ENCODE data around the gene HLCS.
A peak's percentile ranks its signal among the peaks of the same experiment; 100 is the strongest.

Gene HLCS

GRCh38 chr21:36985751-36986594 lies 19.5 kb upstream of the HLCS start:
- FAIRE-seq = no peak
- DNase-seq (ENCODE audit: low spot score) = no peak

GRCh38 chr21:36981977-36982700 lies 15.7 kb upstream of the HLCS start:
- DNase-seq (ENCODE audit: low spot score) = no peak
- no peak for FAIRE-seq

DNA sequence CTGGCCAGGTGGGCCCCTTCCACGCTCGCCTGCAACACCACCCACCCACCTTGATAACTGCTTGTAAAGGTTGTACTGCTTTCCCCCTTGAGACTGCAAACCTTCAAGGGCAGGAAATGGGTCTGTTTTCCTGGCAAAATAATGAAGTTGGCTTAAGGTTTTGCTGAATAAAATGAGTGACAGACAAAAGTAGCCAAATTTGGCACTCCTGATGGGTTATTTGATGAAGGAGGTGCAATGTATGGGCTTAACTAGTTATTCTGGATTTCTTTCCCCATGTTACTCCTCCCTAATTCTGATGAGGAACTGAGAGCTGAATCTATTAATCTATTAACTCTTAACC lies 14.6 kb upstream of the HLCS start:
- FAIRE-seq (no peak), DNase-seq (ENCODE audit: low spot score) (no peak)

DNA sequence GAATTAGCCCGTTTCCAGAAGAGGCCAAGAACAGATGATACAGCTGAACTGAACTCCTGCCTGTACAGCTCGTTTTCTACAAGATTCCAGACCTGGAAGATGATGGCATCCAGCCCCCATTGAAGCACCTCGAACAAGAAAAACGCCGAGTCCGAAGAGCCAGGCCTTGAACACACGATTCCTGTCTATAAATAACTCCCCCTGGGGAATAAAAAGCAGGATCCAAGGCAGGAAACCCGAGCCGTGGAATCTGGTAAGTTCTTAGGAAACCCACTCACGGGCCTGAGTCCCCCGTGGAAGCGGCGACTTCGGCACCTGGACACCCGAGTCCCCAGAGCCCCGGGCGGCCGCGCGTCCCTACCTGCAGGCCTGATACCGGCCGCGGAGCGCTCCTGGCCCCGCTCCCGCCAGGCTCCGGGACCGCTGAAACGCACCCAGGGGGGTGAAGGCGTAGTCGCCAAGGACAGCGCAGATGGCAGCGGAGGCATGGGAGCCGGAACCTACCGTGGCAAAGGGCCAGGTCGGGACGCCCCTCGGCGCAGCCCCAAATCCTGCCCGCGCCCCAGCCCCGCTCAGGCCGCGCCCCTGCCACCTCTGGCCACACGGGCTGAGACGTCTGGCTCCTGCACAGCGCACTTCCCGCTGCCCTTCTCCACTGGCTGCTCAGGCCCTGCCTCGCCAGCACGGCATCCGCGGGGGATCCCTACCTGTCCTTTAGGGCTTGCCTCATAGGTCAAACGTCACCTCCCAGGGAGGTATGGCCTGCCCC lies 14.0 kb upstream of the HLCS start:
- no peak for DNase-seq (ENCODE audit: low spot score)
- no peak for FAIRE-seq

GRCh38 chr21:36976882-36977651 lies 10.6 kb upstream of the HLCS start:
- DNase-seq (ENCODE audit: low spot score) = peak; percentile 16
- no peak for FAIRE-seq

DNA sequence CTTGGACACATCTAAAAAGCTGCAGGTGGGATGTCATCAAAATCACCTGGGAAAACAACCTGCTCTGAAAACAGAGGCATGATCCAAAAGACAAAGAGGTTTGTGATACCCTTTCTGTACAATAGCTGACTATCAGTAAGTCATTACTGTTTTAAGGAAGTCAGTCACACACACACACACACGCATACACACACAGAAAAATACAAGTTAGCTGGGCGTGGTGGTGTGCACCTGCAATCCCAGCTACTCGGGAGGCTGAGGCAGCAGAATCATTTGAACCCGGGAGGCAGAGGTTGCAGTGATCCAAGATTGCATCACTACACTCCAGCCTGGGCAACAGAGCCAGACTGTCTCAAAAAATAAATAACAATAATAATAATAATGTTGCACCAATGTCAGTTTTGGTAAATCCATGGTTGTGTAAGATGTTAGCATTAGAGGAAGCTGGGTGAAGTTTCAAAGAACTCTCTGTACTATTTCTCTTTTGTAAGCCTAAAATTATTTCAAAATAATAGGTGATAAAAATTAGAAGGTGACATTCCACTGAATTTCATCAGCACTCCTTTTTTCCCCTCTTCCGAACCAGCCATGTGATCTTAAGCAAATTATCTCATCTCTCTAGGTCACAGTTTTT lies 9.9 kb upstream of the HLCS start:
- DNase-seq (ENCODE audit: low spot score) = no peak
- FAIRE-seq = no peak

- FAIRE-seq (no peak), DNase-seq (ENCODE audit: low spot score) (no peak)
Measured at GRCh38 chr21:36974851-36975192, 8.4 kb upstream of the HLCS start.

DNA sequence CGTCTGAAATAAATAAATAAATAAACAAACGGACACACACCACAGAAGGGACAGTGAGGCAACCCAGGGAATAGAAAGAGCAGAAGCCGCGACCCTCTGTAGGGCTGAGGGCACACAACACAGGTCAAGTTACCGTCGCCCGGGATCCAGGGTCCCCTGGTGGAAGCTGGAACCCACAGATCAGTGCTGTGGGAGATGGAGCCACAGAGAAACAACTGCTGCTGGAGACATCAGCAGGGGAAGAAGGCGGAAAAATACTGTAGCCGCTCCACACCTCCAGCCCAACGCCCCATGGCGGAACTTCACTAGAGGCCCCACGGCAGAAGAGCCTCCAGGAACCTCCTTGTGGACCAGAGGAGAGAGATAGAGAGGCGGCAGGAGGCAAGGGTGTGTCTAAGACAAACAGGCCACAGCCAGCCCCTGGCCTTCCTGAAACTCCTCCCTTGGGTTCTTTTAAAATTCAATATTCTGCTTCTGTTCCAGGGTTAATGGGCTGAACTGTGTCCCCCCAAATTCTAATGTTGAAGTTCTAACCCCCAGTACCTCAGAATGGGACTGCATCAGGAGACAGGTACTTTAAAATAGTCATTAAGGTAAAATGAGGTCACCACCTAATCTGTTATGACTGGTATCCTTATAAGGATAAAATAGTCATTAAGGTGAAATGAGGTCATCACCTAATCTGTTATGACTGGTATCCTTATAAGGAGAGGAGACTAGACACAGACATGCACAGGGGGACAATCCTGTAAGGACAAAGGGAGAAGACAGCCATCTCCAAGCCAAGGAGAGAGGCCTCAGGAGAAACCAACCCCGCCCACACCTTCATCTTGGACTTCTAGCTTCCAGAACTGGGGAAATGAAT lies 7.7 kb upstream of the HLCS start:
- DNase-seq (ENCODE audit: low spot score) (no peak), FAIRE-seq (no peak)

GRCh38 chr21:36968976-36969375 lies 2.5 kb upstream of the HLCS start:
- FAIRE-seq (no peak), DNase-seq (ENCODE audit: low spot score) (no peak)

- DNase-seq (ENCODE audit: low spot score) (no peak), FAIRE-seq (no peak)
Measured at GRCh38 chr21:36968414-36968813, 1.9 kb upstream of the HLCS start.

GRCh38 chr21:36966821-36967768 lies 626 bp upstream of the HLCS start:
- DNase-seq (ENCODE audit: low spot score) (peak; percentile 3), FAIRE-seq (no peak)

DNA sequence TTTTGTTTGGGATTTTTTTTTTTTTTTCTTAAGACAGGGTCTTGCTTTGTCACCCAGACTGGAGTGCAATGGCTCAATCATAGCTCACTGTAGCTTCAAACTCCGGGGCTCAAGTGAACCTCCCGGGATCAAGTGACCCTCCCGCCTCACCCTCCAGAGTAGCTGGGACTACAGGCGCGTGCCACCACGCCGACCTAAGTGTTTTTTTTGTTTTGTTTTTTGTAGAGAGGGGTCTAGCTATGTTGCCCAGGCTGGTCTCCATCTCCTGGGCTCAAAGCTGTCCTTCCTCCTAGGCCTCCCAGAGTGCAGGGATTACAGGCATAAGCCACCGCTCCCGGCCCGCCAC lies 776 bp downstream of the HLCS start:
- FAIRE-seq (no peak), DNase-seq (ENCODE audit: low spot score) (no peak)

GRCh38 chr21:36964827-36965719 lies 1.4 kb downstream of the HLCS start:
- DNase-seq (ENCODE audit: low spot score) = no peak
- no peak for FAIRE-seq

DNA sequence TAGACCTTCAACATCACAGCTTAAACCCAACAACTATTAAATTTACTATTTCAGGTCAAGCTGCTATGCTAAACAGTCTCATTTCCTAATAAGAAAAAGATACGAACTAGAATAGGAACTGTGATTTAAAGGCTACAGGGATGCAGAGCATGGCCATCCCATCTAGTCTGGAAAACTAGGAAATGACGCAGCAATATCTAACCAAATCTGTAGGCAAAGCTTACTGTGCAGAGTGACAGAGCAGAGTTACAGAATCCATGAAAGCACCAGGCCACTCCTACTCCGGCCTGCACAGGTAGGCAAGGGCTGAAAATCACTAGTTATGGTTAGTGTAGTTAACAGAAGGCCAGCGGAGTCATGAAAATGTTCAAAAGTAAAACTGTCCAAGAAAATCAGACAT lies 2.1 kb downstream of the HLCS start:
- FAIRE-seq (no peak), DNase-seq (ENCODE audit: low spot score) (no peak)

DNA sequence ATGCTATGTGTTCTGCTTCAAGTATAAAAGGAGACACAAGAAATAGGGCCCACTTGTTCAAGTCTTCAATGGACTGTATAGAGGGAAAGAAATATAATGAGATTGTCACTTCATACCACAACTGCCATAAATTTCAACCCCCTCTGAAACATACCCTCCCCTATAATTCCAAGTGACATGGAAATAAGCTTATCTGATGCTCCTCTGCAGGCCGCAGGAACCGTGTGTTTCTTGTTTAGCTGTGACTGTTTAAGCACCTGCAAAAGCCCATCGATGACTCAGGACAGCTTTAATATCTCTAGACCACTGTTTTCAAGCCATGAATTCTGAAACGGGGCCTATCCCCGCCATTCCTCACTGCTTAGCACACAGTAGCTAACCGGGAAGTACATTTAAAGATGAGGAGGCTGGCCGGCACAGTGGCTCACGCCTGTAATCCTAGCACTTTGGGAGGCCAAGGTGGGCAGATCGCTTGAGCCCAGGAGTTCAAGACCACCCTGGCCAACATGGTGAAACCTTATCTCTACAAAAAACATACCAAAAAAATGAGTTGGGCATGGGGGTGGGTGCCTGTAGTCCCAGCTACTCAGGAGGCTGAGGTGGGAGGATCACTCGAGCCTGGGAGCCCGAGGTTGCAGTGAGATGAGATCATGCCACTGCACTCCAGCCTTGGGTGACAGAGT lies 4.2 kb downstream of the HLCS start:
- no peak for FAIRE-seq
- DNase-seq (ENCODE audit: low spot score) = no peak

DNA sequence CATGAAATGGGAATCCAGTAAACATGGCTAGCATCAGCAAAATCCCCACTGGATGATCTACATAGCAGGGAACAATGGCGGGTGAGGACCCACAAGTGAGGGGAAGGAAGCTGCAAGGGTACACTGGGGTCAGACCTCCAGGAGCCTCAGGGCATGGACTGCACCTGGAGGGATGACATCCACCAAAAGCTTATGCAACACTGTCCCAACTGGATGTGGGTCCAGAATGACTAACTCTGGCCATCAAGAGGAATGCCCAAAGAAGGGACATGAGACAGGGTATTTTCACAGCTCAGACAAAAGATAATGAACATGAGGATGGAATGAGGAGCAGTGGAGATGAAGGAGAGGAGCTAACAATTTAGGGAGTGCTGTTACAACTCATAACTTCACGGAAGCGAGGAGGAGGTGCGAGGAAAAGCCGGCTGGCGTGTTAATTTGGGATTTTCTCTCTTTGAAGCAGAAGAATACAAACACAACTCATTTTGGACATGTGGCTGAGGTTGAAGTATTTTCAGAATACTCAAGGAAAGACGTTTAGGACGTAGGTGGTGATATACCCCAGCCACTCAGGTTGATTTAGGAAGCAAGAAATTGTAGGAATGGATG lies 5.7 kb downstream of the HLCS start:
- no peak for DNase-seq (ENCODE audit: low spot score)
- FAIRE-seq = no peak

All from urothelium cell line (cell line).